Stimulated activated CD8-positive, alpha-beta memory T cell treated with anti-CD3 and anti-CD28 coated beads, Interleukin-2, amount 100 ng/mL, for 48 hours (primary cell): Measurements from ENCODE around the gene ZP2.
"Not testable (repeated sequence)": the region's sequence is repeated elsewhere in the genome, so short reads cannot be mapped to it uniquely, and the experiment has no call there.

Experiments used
- DNase-seq, 2 donors: peaks; one replicate each; pipeline ENCODE4 v3.0.0-alpha.2; 2020; ENCODE audit warnings: low read depth in 2 of 2

The ZP2 gene

DNA sequence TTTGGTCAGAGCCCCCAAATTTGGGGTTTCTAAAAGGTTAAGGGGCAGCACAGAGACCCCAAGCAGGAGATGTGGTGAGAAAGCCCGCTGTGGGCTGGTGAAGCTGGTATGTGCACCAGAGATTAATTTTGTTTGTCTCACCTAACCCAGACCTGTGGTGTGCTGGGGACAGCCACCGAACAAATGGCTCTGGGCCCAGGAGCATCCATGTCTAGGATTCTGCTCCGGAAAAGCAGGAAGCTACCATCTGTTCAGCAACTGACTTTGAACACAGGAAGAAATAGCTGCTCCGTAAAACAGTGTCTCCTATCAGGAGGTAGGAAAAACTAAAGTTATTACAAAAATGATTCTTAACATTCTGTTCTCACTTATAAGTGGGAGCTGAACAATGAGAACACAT, 2.7 kb upstream of the ZP2 start:
- no peak for DNase-seq

DNA sequence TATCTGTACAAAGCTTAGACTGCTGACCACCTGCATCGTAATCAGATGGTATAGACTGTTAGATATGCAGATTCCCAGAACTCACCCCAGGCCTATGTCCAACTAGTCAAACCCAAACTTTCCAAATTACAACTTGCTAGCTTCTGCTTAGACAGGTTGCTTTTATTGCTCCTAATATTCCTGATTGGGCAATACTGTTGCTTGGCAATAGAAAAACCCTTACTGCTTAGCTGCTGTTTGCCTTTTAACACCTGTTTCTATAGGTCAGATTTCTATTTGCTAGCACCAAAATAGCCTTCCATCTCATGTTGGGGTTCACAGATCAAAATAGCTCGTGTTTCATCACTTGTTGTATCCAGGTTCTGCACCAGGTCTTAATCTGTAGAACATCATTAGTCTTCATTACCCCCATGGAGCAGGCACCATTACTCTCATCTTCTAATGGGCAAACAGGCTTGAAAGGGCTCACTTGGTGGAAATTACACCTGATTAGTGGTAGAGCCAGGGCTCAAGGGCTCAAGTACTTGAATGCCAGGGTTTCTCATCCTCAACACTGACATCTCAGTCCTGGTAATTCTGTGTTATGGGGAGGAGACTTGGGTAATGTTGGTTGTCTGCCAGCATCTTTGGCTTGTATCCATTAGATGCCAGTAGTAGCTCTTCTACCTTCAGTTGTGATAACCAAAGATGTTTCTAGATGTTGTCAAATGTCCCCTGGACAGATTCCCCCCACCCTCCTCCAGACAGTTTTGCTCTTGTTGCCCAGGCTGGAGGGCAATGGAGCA, 2.7 kb downstream of the ZP2 start:
- DNase-seq, result no peak

DNA sequence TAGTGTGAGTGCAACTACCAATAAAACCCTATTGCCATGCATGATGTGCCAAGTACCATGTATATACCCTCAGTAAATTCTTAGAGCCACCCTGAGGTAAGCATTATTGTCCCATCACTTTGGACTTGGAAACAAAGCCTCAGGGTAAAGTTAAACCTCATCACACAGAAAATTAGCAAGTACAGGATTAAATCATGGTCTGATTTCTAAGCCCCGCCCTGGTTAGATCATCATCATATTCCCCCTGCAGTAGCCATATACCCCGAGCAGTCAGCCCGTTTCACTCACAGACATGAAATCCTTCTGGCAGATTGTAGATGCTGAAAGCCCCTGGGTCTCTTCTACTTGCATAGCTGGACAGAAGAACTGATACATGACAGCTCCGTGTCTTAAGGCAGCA, 4.8 kb downstream of the ZP2 start:
- no peak for DNase-seq

DNA sequence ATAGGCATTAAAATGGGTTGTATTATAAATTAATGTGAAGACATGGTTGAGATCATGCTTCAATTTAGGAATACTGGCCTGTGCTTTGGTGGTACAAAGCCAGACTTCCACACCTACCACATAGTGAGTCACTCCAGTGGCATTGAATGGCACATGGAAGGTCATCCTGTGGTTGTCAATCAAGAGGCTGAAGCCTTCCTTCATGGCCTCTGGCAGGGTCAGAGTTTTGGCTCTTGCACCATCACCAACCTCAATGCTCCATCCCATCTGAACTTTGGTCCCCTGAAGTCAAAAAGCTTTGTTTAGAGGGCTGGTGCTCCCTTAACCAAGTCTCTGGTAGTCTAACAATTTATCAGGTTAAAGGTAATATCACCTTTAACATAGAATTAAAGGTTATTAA, 6.1 kb downstream of the ZP2 start:
- DNase-seq, result no peak

DNA sequence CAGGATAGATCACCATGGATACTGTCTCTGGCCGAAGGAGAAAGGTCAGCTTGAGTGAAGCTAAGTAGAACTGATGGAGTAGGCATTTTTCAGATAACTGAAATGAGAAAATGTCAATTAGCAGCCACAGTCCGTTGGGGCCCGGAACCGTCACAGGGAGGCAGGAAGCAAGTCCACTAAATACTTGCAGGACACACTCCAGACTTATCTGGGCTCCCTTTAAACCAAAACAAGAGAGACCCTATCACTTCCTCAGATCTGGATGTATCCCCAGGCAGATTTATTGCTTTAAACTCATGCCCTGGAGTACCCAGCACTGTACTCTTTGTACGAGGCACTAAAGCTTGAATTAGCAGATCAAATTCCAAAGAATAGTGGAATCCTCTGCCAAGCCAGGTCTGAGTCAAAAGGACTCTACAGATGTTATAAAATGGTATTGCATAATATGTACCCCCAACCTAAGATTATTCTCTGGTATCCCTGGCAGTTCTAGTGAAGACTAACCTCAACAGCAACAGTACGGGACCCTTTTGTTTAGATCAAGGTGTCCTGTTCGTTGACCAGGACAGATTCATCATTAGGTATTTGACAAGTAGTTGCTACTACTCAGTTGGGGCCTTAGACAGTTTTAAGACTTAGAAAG, 8.1 kb downstream of the ZP2 start:
- DNase-seq, result no peak

DNA sequence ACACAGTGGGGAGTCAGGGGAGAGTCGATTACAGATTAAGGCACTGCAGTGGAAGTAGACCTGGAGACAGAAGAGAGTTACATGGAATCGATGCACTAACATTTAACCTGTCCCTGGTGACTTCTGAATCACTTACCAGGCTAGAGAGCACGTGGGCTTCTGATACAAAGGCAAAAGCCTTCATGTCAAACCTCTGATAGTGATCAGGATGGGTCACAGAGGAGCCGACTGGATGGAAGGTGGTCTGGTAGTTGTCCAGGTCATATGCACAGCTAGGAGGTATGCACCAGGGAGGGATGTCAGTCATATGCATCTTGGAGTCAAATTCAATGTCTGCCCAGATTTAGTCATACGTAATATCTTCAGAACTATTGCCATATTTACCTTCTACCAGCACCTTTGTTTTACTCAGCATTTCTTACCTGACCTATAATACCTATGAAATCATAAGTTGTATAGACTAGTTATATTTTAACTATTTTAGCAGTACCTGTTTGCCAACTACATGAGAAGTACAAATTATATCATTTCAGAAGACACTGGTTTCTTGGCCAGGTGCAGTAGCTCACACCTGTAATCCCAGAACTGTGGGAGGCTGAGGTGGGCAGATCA, 11.7 kb downstream of the ZP2 start:
- DNase-seq, result no peak

DNA sequence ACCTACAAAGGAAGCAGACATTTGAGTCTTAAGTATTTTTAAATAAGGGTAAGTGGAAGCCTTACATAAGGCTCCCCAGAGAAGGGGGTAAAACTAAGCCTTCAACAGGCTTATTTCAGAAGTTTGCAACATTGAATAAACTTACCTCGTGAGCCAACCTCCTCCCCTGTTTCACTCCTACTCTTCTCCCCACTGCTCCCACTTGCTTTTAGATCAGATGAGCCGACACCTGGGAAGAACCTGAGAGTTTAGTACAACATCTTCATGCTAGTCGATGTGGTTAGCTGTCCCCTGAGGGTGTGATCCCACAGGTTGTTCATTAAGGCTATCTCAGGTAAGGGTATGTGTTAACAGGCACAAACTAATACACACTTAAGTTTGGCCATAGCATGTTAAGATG, 13.8 kb downstream of the ZP2 start:
- DNase-seq, result no peak

DNA sequence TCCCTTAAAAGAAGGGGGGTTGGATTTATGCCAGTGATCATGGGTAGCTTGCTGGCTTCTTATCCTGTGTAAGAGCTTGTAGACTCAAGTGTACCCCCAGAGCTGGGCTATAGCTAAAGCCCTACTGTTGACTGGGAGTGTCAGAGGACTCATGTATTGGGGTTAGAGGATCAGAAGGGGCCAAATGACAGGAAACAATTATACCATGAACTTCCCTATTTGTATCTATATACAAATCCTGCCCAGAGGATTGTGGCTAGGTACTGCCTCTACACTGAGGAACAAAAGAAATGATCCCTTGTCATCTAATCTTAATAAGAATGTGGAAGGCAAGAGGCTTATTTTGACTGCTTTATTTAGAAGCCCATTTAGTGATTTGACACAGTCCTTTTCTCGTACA, 14.3 kb downstream of the ZP2 start:
- no peak for DNase-seq

DNA sequence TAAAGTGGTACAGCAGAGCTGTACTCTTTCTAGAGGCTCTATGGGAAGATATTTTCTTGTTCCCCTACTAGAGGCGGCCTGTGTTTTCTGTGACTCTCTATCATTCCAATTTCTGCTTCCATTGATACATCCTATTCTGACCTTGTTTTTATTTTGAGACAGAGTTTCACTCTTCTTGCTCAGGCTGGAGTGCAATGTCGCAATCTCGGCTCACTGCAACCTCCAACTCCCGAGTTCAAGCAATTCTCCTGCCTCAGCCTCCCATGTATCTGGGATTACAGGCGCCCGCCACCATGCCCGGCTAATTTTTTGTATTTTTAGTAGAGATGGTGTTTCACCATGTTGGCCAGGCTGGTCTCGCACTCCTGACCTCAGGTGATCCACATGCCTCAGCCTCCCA, 16.0 kb downstream of the ZP2 start:
- not testable (repeated sequence) for DNase-seq

DNA sequence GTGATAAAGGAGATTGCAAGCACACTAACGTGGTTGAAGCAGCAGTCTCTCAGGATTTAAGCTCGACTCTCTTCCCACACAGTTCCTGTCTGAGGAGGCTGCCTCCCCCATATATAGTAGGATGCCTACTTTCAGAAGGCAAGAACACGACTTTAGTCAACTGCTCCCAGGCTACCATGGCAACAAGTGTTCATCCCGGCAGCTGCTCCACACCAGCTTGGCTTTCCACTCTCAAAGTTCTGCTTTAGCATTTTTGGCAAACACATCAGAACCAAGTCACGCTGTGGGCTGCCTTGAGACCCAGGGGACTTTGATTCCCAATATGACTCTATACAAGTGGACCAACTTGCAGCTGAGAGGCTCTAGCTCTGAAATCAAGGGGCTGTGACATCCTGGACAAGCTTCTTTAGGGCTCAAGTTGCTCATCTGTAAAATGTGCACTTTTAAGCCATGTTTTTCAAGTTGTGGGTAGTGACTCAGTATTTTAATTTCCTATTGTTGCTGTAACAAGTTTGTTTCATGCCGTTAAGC, 16.5 kb downstream of the ZP2 start:
- DNase-seq, result no peak

DNA sequence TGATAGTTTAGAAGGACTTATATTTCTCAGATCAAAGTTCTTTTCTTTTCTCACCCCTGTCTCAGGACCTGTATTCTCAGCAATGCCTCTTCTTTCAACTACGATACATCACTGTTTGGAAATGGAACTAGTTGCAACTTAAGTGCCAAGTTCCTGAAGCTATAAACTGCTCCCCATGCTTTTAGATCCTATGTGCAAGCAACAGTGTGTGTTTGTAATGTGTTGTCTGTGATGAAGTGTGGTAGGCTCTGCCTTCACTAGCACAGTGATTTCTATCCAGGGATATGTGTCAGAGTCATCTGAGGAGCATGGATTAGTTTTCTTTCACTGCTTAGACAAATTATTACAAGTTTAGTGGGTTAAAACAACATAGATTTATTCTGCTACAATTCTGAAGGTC, 18.4 kb downstream of the ZP2 start:
- no peak for DNase-seq

DNA sequence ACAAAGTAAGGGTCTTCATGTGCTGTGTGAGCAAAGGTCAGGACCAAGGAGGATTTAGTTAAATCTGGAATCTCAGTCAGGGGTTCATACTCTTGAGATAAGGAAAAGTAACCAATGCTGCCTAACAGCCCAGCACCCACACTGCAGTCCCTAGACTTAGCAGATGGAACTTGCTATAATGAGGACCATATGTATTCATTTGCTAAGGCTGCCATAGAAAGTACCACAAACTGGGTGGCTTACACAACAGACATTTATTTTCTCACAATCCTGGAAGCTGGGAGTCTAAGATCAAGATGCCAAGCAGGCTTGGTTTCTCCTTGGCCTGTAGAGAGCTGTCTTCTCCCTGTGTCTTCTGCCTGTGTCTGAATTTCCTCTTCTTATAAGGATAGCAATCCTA, 20.8 kb downstream of the ZP2 start:
- no peak for DNase-seq

DNA sequence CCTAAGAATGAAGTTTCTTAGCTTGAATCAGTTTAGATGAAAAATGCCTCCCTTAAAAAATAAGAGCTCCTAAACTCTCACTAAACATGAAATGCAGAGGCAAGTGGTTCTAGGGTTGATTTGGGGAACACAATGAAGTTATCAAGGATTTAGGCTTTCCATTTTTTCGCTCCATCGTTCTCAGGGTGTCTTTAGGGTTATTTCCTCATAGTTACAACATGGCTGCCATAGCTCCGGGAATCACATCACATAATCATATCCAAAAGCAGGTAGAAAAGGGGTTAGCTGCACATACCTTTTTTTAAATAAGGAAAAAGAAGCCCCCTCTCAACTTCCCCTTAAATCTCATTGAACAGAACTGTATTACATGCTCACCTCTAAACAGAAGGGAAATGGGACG, 21.4 kb downstream of the ZP2 start:
- DNase-seq, result no peak

DNA sequence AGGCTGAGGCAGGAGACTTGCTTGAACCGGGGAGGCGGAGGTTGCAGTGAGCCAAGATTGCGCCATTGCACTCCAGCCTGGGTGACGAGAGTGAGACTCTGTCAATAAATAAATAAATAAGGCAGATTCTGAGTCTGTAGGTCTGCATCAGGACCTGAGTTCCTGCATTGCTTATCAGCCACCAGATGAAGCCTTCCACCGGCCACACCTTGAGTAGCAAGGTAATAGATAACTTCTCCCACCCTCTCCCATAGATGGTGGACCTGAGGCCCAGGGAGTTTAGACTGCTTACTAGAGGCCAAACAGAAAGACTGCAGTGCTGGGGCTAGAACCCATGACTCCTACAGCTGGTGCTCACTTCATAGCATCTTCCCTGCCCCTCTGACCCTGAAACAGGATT, 22.1 kb downstream of the ZP2 start:
- DNase-seq, result no peak

DNA sequence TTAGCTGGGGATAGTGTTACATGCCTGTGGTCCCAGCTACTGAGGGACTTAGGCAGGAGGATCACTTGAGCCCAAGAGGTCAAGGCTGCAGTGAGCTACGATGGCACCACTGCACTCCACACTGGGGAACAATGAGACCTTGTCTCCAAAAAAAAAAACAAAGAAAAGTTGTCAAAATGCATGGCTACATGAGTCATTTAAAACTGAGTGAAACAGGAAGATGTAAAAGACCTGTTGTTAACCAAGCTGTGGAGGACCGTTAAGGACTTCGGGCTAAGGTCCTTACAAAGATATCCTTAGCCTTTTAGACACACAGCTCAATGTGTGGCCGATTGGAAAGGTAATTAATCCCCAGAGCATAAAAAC, 25.1 kb downstream of the ZP2 start:
- no peak for DNase-seq

DNA sequence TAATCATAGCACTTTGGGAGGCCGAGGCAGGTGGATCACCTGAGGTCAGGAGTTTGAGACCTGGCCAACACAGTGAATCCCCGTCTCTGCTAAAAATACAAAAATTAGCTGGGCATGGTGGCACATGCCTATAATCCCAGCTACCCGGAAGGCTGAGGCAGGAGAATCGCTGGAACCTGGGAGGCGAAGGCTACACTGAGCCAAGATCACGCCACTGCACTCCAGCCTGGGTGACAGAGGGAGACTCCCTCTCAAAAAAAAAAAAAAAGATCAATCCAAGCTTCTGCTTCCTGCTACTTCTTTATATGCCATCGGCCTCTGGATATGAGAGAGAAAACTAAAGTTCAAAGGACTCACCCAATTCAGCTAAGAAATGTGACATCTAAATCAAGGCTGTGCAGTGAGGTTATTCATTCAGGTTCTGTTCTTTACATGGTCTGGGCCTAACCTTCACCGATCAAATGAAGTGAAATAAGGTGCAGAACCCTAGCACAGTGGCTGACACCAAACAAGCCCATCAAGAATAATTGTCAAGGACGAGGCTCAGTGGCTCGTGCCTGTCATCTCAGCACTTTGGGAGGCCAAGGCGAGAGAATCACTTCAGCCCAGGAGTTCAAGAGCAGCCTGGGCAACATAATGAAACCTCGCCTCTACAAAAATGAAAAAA, 25.6 kb downstream of the ZP2 start:
- no peak for DNase-seq

DNA sequence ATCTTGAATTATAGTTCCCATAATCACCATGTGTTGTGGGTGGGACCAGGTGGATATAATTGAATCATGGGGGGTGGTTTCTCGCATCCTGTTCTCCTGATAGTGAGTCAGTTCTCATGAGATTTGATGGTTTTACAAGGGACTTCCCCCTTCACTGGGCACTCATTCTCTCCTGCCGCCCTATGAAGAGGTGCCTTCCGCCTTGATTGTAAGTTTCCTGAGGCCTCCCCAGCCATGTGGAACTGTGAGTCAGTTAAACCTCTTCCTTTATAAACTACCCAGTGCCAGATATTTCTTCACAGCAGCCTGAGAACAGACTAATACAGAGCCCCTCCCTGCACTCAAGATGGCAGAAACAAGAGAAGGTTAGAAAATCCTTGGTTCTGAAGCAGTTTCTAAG, 26.5 kb downstream of the ZP2 start:
- DNase-seq, result no peak

DNA sequence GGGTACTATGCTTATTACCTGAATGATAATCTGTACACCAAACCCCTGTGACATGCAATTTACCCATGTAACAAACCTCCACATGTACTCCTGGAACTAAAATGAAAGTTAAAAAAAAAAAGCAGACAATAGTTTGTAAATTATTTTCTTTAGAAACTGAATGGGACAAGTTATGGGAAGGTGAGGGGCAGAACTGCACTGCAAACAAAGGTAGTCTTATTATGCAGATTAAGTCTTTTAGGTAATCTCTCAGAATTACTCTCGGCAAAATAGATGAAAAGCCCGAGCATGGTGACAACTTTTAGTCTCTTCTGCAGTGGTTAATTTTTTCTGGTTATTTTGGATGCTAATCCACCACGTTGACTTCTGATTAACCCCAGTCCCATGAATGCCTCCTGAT, 27.4 kb downstream of the ZP2 start:
- no peak for DNase-seq

DNA sequence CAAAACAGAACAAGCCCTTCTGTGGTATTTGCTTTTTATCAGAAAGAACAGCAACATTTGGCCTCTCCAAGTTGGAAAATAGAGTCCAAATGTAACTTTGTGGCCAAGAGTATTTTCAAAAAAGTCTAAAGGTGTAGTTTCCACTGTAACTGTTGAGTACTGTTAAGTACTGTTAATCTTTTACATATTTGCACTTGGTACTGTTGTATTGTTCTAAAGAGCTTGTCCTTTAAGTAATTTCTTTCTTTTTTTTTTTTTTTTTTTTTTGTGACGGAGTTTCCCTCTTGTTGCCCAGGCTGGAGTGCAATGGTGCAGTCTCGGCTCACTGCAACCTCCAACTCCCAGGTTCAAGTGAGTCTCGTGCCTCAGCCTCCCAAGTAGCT, 31.4 kb downstream of the ZP2 start:
- DNase-seq, result no peak

DNA sequence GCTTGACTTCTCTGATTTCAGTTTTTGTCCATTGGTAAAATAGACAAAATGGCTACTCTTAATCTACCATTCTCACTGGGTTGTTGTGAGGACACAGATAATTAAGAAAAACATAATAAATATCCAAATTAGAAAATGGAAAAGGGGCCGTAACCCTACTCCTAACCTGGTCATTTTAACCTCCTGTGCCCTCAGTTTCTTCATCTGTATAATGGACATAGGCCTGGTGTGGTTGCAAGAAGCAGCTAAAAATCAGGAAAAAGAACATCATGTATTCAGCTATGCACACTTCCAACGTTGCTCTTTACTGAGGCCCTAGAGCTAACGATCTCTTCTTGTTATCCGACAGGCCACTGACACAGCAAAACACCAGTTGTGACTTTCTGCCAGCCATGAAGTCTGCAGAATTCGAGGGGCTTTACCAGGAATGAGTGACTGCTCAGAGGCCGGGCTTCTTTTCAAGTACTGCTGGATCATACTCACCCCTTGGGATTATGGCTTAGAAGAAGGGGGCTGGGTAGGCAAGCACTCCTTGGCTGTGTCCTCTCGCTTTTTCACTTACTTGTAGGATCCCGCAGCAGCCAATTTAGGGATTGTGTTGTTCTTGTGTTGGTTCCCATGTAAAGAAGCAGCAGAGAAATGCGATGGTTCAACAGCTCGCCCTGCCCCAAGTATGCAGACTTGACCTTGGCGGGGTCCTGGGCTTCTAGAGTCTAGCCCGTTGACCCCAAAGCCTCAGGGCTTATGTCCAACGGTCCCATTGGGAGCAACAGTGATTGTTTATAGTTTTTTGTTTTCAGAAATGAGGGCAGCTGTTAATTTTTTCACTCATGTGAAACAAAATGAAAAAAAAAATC, 32.0 kb downstream of the ZP2 start:
- DNase-seq, result no peak

DNA sequence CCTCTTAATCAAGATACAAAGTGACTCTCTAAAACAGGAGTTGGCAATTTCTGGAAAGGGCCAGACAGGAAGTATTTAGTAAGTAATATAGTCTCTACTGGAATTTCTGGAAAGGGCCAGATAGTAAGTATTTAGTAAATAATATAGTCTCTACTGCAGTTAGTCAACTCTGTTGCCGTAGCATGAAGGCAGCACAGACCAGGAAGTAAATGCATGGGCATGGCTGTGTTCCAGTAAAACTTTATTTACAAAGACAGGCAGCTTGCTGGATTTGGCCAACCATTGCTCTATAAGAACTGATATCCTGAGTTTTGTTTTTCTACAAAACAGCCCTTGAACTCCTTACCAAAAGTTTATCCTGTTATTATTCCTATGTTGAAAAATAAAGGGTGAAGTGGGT, 36.0 kb downstream of the ZP2 start:
- DNase-seq, result no peak

DNA sequence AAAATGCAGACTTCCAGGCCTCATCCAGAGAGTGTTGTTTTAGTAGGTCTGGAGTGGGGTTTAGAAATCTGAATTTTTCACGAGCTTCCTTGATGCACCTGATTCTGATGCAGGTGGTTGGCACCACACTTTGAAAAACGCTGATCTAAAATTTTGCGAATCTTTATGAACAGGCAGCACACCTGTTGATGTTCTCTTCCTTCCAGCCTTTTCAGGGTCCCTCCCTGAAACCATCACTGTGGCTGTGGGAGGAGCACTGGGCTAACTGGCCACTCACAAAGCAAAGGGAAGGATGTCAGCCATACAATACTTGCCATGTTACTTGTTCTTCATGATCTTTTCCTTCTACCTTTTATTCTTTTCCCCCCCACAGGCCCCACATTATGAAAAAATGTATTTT, 38.7 kb downstream of the ZP2 start:
- no peak for DNase-seq
